OCI-LY7 (cell line): Measurements from ENCODE around the gene KCNA2. TPM values are rescaled to one million over a fixed set of nuclear protein-coding genes. Genes with fewer than 3 reads are reported as not detected.

Experiments used
- BruUV-seq: library from RNA; stranded (reverse); fragments of 400-500 nt; replicated peaks from 2 replicates; lab custom pipeline; 2021; lab: Mats Ljungman, UMichigan
- CTCF ChIA-PET: fragments of 300-600 bp; sonication (Branson Sonifier 250); formaldehyde crosslinking; loops from one replicate; lab custom pipeline; 2022; ENCODE audit warnings: antibody characterized with exemption; ENCODE audit not compliant: unreplicated experiment; lab: Charles Lee
- POLR2A ChIA-PET: fragments of 300-600 bp; sonication (Branson Sonifier 250); formaldehyde crosslinking; loops from one replicate; lab custom pipeline; 2022; ENCODE audit warnings: antibody characterized with exemption; lab: Charles Lee
- DNase-seq: peaks from one replicate; pipeline ENCODE4 v3.0.0-alpha.2; 2015; ENCODE audit warnings: low spot score
- H2AFZ ChIP-seq: fragments of 200-600 bp; sonication (generic), shearing (Covaris generic); 2 replicates; pipeline ENCODE4 v1.6.1; 2014; ENCODE audit warnings: mild to moderate bottlenecking, antibody characterized with exemption, low read length, moderate library complexity
- H3K27ac ChIP-seq: fragments of 200-600 bp; sonication (generic); 2 replicates; pipeline ENCODE4 v1.5.1; 2014; ENCODE audit warnings: mixed run types, low read depth, mild to moderate bottlenecking, moderate library complexity, low read length, inconsistent platforms; ENCODE audit not compliant: poor library complexity, severe bottlenecking
- H3K36me3 ChIP-seq: fragments of 200-600 bp; sonication (generic); 2 replicates; pipeline ENCODE4 v1.6.1; 2014; ENCODE audit warnings: mild to moderate bottlenecking, antibody characterized with exemption, low read length, moderate library complexity, mixed read lengths; ENCODE audit not compliant: insufficient read depth
- H3K4me1 ChIP-seq: fragments of 200-600 bp; sonication (generic); 2 replicates; pipeline ENCODE4 v1.5.1; 2014; ENCODE audit warnings: mild to moderate bottlenecking, low read length; ENCODE audit not compliant: insufficient read depth, poor library complexity, severe bottlenecking
- H3K4me2 ChIP-seq: fragments of 200-600 bp; sonication (generic); 2 replicates; pipeline ENCODE4 v1.6.1; 2014; ENCODE audit warnings: mild to moderate bottlenecking, low read length
- H3K4me3 ChIP-seq: fragments of 200-600 bp; sonication (generic); 2 replicates; pipeline ENCODE4 v1.5.1; 2014; ENCODE audit warnings: mild to moderate bottlenecking, low read depth, low read length; ENCODE audit not compliant: poor library complexity, severe bottlenecking
- H3K79me2 ChIP-seq: fragments of 200-600 bp; sonication (generic); 2 replicates; pipeline ENCODE4 v1.6.1; 2016; ENCODE audit warnings: low read depth, mild to moderate bottlenecking, low read length, moderate library complexity, mixed read lengths; ENCODE audit not compliant: insufficient read depth
- H3K9me2 ChIP-seq: fragments of 200-600 bp; sonication (generic); 2 replicates; pipeline ENCODE4 v1.6.1; 2016; ENCODE audit warnings: mild to moderate bottlenecking, low read length, mixed read lengths; ENCODE audit not compliant: insufficient read depth
- H3K9me3 ChIP-seq: fragments of 200-600 bp; sonication (generic); 2 replicates; pipeline ENCODE4 v1.6.1; 2014; ENCODE audit warnings: mild to moderate bottlenecking, mixed run types, low read length, mixed read lengths
- H4K20me1 ChIP-seq: fragments of 200-600 bp; sonication (generic); 2 replicates; pipeline ENCODE4 v1.6.1; 2014; ENCODE audit warnings: mild to moderate bottlenecking, antibody characterized with exemption, low read length, moderate library complexity, mixed read lengths; ENCODE audit not compliant: insufficient read depth
- CTCF ChIP-seq: fragments of 200-600 bp; sonication (generic); conservative IDR thresholded peaks from 2 replicates; pipeline ENCODE4 v1.5.1; 2014; ENCODE audit warnings: mild to moderate bottlenecking, antibody characterized with exemption, low read length, moderate library complexity, mixed read lengths
- EZH2phosphoT487 ChIP-seq: fragments of 200-600 bp; sonication (generic); IDR thresholded peaks from 2 replicates; pipeline ENCODE4 v1.6.1; 2018; ENCODE audit warnings: low read depth, borderline replicate concordance, mild to moderate bottlenecking, mixed run types, antibody characterized with exemption, low read length, moderate library complexity, mixed read lengths
- intact Hi-C: fragments of 100-400 bp; cut with micrococcal nuclease; formaldehyde crosslinking; loops from one replicate; pipeline ENCODE4 v1.10.0; 2022; ENCODE audit not compliant: unreplicated experiment
- total RNA-seq, 2 experiments: library from RNA; depleted of rRNA in 1 of 2; stranded (reverse); fragments of >200 nt in 1 of 2; shearing (Covaris generic) in 1 of 2; gene quantifications; 2 replicates each; pipeline ENCODE4 v1.2.3, GENCODE V29; 2014 to 2022

The KCNA2 gene
- total RNA-seq, 2 experiments from 2014 or later: 0.22 to 2.3 TPM

GRCh38 chr1:110593902-110594301 lies 12.3 kb downstream of the KCNA2 start:
- TF ChIP-seq CTCF: no peak
- no peak for TF ChIP-seq EZH2phosphoT487
- CTCF ChIA-PET: no interaction called here
- no peaks in the 10 kb centered on the region for H3K9me3 ChIP-seq
- no peaks in the 10 kb centered on the region for H4K20me1 ChIP-seq
- no peak overlapping the region for H3K27ac ChIP-seq
- no peak for DNase-seq
- no peaks in the 10 kb centered on the region for H3K4me1 ChIP-seq
- H3K4me3 ChIP-seq: no peak overlapping the region
- H3K79me2 ChIP-seq: no peaks in the 10 kb centered on the region
- no TSS peak for BruUV-seq
- POLR2A ChIA-PET: interaction anchor here (0.8 to 1.7 kb wide), 2 partner anchors 43 to 44 kb away, joined by 3 to 4 read pairs; no protein-coding TSS in a partner anchor
- H3K36me3 ChIP-seq: no peaks in the 10 kb centered on the region
- no peak overlapping the region for H2AFZ ChIP-seq
- H3K9me2 ChIP-seq: no peaks in the 10 kb centered on the region
- no peak overlapping the region for H3K4me2 ChIP-seq
- intact Hi-C loops: no loop called here

- CTCF ChIA-PET: no interaction called here
- DNase-seq: no peak
- no peaks in the 10 kb centered on the region for H3K36me3 ChIP-seq
Measured at GRCh38 chr1:110591956-110592355, 14.2 kb downstream of the KCNA2 start.

More at GRCh38 chr1:110591956-110592355, 14.2 kb downstream of the KCNA2 start:
- Histone ChIP-seq H3K79me2 (no peaks in the 10 kb centered on the region), H3K9me3 (no peaks in the 10 kb centered on the region), H3K9me2 (no peaks in the 10 kb centered on the region), H4K20me1 (no peaks in the 10 kb centered on the region), H2AFZ (no peak overlapping the region), H3K4me1 (no peaks in the 10 kb centered on the region), H3K27ac (no peak overlapping the region), H3K4me2 (no peak overlapping the region), H3K4me3 (no peak overlapping the region)
- TF ChIP-seq EZH2phosphoT487: no peak
- no peak for TF ChIP-seq CTCF
- intact Hi-C loops: no loop called here
- no TSS peak for BruUV-seq
- POLR2A ChIA-PET: no interaction called here
